KMS-11 (cell line): ENCODE results near the gene FRK.

ENCODE experiments used
- H2AFZ ChIP-seq: fragments of 200-600 bp; sonication (generic); 2 replicates; pipeline ENCODE4 v1.6.1; 2016; ENCODE audit warnings: antibody characterized with exemption, mixed run types, low read depth
- H3K27ac ChIP-seq: fragments of 200-600 bp; sonication (generic); 2 replicates; pipeline ENCODE4 v1.6.1; 2016; ENCODE audit warnings: mild to moderate bottlenecking, mixed run types
- H3K27me3 ChIP-seq: fragments of 200-600 bp; sonication (generic); 2 replicates; pipeline ENCODE4 v1.6.1; 2017; ENCODE audit warnings: mild to moderate bottlenecking, low read depth, mixed run types, moderate library complexity; ENCODE audit not compliant: insufficient read depth
- H3K36me3 ChIP-seq: fragments of 200-600 bp; sonication (generic); 2 replicates; pipeline ENCODE4 v1.6.1; 2017; ENCODE audit warnings: mild to moderate bottlenecking, mixed run types; ENCODE audit not compliant: insufficient read depth
- H3K4me1 ChIP-seq: fragments of 200-600 bp; sonication (generic); 2 replicates; pipeline ENCODE4 v1.6.1; 2016; ENCODE audit warnings: mild to moderate bottlenecking, low read depth, mixed run types; ENCODE audit not compliant: poor library complexity, severe bottlenecking
- H3K4me2 ChIP-seq: fragments of 200-600 bp; sonication (generic); 2 replicates; pipeline ENCODE4 v1.7.0; 2016; ENCODE audit warnings: mild to moderate bottlenecking, mixed run types
- H3K4me3 ChIP-seq: fragments of 200-600 bp; sonication (generic); IDR thresholded peaks from 2 replicates; pipeline ENCODE4 v1.6.1; 2017; ENCODE audit warnings: low read depth, low read length, mixed read lengths; ENCODE audit not compliant: insufficient read depth
- H3K79me2 ChIP-seq: fragments of 200-600 bp; sonication (generic); 2 replicates; pipeline ENCODE4 v1.6.1; 2016; ENCODE audit warnings: low read depth, mixed run types; ENCODE audit not compliant: insufficient read depth
- H3K9ac ChIP-seq: fragments of 200-600 bp; sonication (generic); 2 replicates; pipeline ENCODE4 v1.6.1; 2016; ENCODE audit warnings: mild to moderate bottlenecking, mixed run types
- H4K20me1 ChIP-seq: fragments of 200-600 bp; sonication (generic); 2 replicates; pipeline ENCODE4 v1.6.1; 2016; ENCODE audit warnings: mild to moderate bottlenecking, mixed run types; ENCODE audit not compliant: insufficient read depth
- CTCF ChIP-seq: fragments of 200-600 bp; sonication (generic); conservative IDR thresholded peaks from 2 replicates; pipeline ENCODE4 v1.6.1; 2017; ENCODE audit warnings: low read depth, mild to moderate bottlenecking, antibody characterized with exemption, low read length, moderate library complexity, mixed read lengths

Gene FRK

GRCh38 chr6:116041934-116042333 is 18.8 kb downstream of the FRK start:
- Histone ChIP-seq H3K4me3 (no peak overlapping the region), H3K4me1 (no peaks in the 10 kb centered on the region), H3K27me3 (no peaks in the 10 kb centered on the region), H4K20me1 (no peaks in the 10 kb centered on the region), H2AFZ (no peak overlapping the region), H3K9ac (no peak overlapping the region), H3K4me2 (no peak overlapping the region), H3K79me2 (no peaks in the 10 kb centered on the region), H3K27ac (no peak overlapping the region), H3K36me3 (no peaks in the 10 kb centered on the region)
- no peak for TF ChIP-seq CTCF

GRCh38 chr6:116040993-116041392 is 19.7 kb downstream of the FRK start:
- Histone ChIP-seq H3K4me2 (no peak overlapping the region), H3K79me2 (no peaks in the 10 kb centered on the region), H3K4me3 (no peak overlapping the region), H3K27me3 (no peaks in the 10 kb centered on the region), H3K4me1 (no peaks in the 10 kb centered on the region), H2AFZ (no peak overlapping the region), H3K36me3 (no peaks in the 10 kb centered on the region), H3K9ac (no peak overlapping the region), H4K20me1 (no peaks in the 10 kb centered on the region), H3K27ac (no peak overlapping the region)
- no peak for TF ChIP-seq CTCF

- TF ChIP-seq CTCF = no peak
- H3K36me3 ChIP-seq = no peaks in the 10 kb centered on the region
- no peaks in the 10 kb centered on the region for H3K79me2 ChIP-seq
- H3K4me1 ChIP-seq = no peaks in the 10 kb centered on the region
- no peaks in the 10 kb centered on the region for H4K20me1 ChIP-seq
- no peak overlapping the region for H3K4me3 ChIP-seq
- H3K9ac ChIP-seq = no peak overlapping the region
- no peak overlapping the region for H2AFZ ChIP-seq
- H3K4me2 ChIP-seq = no peak overlapping the region
- no peak overlapping the region for H3K27ac ChIP-seq
- no peaks in the 10 kb centered on the region for H3K27me3 ChIP-seq
Observed at GRCh38 chr6:116036885-116037284, 23.8 kb downstream of the FRK start.

GRCh38 chr6:116036075-116036773 is 24.5 kb downstream of the FRK start:
- H3K36me3 ChIP-seq = no peaks in the 10 kb centered on the region
- H3K4me2 ChIP-seq = no peak overlapping the region
- H3K4me3 ChIP-seq = no peak overlapping the region
- H3K79me2 ChIP-seq = no peaks in the 10 kb centered on the region
- TF ChIP-seq CTCF = no peak
- H3K9ac ChIP-seq = no peak overlapping the region
- H2AFZ ChIP-seq = no peak overlapping the region
- H4K20me1 ChIP-seq = no peaks in the 10 kb centered on the region
- H3K27me3 ChIP-seq = no peaks in the 10 kb centered on the region
- H3K4me1 ChIP-seq = no peaks in the 10 kb centered on the region
- H3K27ac ChIP-seq = no peak overlapping the region
